Measurements from ENCODE around the gene HCN1. TPM values are rescaled to one million over a fixed set of nuclear protein-coding genes. Genes with fewer than 3 reads are reported as not detected.
"Not testable (repeated sequence)": the region's sequence is repeated elsewhere in the genome, so short reads cannot be mapped to it uniquely, and the experiment has no call there.

HCN1 gene
- total RNA-seq, 1 donor: under 0.01 TPM

DNA sequence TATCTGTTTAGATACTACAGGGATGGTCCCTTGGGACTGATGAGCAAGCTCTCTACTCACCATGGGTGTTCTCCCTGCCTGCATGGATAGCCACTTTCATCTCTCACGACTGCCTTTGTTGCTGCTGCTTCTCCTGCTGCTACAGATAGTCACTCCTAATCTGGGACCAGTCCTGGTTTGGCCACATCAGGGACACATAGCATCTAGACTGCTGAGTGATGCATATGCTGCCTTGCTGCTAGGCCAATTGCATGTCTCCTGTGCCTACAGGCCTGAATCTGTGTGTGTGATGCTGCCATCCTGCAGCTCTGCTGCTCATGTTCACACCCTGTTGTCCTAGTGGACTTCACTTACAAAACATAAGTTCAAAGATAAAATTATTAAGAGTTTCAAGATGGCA is 297.1 kb downstream of the HCN1 start:
- H3K4me3 ChIP-seq (ENCODE audit: low read depth, low read length): no peak overlapping the region
- TF ChIP-seq, protein P1, sequence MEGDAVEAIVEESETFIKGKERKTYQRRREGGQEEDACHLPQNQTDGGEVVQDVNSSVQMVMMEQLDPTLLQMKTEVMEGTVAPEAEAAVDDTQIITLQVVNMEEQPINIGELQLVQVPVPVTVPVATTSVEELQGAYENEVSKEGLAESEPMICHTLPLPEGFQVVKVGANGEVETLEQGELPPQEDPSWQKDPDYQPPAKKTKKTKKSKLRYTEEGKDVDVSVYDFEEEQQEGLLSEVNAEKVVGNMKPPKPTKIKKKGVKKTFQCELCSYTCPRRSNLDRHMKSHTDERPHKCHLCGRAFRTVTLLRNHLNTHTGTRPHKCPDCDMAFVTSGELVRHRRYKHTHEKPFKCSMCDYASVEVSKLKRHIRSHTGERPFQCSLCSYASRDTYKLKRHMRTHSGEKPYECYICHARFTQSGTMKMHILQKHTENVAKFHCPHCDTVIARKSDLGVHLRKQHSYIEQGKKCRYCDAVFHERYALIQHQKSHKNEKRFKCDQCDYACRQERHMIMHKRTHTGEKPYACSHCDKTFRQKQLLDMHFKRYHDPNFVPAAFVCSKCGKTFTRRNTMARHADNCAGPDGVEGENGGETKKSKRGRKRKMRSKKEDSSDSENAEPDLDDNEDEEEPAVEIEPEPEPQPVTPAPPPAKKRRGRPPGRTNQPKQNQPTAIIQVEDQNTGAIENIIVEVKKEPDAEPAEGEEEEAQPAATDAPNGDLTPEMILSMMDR (IDR thresholded peaks at IDR 0.05; ENCODE audit: insufficient read depth, low read depth, low read length): no peak
- no peak for DNase-seq (ENCODE audit: low read depth)

DNA sequence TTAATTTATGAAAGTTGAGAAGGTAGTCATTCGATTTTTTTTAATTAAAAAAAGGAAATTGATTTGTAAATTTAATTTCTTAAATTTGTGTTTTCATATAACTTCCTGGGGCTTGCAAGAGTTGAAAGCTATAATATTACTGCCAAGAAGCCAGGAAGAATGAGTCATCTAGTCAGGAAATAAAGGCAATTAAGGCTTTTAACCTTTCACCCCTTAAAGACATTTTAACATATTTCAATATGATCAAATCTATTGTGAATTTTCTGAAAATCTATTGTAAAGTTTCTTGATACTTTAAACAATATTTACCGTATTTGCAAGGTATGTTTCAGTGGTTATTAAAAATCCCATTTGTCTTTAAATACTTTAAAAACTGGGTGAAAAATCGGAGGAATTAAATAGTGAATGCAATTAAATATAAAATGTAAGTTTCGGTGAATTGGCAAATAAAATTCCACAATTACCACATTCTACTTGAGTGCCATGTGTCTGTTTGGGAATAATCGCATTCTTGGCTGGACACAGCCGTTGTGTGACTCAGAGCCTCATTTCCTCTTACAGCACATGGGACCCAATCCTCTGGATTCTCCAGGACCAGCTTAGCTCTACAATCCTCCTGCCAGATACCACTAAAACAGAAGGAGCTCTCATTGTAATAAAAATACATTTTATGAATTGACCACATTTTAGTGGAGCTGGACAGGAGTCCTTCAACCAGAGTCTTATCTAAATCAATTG is 310.7 kb downstream of the HCN1 start:
- DNase-seq (ENCODE audit: low read depth): no peak
- TF ChIP-seq, protein P1 (IDR thresholded peaks at IDR 0.05; ENCODE audit: insufficient read depth, low read depth, low read length): no peak
- no peak overlapping the region for H3K4me3 ChIP-seq (ENCODE audit: low read depth, low read length)

DNA sequence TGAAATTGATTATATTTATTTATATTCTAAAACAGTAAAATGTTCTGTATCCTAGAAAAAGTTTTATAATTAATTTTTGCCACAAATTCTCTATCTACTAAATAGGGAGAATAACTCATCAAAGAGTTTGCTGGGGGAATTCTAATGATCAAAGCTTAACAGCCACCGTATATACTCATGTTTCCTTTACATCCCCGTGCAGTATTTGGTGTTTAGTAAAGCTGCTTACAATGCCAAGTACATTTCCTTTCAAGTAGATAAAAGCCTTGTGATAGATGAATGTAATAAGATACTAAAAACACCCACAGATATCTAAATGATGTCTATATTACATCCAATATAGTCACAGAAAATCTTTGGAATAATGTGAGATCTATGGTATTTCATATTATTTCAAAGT is 312.2 kb downstream of the HCN1 start:
- no peak overlapping the region for H3K4me3 ChIP-seq (ENCODE audit: low read depth, low read length)
- TF ChIP-seq, protein P1 (IDR thresholded peaks at IDR 0.05; ENCODE audit: insufficient read depth, low read depth, low read length): no peak
- no peak for DNase-seq (ENCODE audit: low read depth)

DNA sequence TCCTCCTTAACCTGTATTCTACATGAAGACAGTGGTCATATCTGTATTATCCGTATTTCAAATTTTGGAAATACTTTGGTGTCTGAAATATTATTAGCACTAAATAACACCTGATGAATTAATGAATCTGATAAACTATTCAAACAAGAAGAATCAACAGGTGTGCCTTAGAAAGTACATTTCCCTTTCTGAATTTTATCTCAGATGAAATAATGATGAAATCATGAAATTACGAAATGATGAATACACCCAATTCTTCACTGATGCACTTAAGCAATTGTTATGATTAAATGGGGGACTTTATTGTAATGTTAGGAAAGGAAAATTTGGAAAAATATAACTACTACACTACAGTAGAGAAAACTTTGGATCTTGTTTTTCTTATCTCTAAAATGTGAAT is 313.6 kb downstream of the HCN1 start:
- TF ChIP-seq, protein P1 (IDR thresholded peaks at IDR 0.05; ENCODE audit: insufficient read depth, low read depth, low read length): no peak
- no peak for DNase-seq (ENCODE audit: low read depth)
- H3K4me3 ChIP-seq (ENCODE audit: low read depth, low read length): no peak overlapping the region

DNA sequence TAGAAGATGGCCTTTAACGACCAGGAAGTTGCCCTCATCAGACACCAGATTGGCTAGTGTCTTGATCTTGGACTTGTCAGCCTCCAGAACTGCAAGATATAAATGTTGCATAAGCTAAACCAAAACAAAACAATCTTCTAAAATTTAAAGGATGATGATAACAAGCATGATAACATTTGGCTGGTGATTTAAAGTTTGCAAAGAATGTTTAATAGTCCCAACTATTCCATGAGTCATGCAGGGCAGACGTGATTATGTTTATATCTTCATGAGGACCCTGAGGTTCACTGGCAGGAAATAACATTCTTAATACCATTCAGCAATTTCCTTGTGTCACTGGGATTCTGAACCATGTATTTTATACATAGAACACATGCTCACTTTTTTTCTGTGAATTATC is 319.8 kb downstream of the HCN1 start:
- no peak overlapping the region for H3K4me3 ChIP-seq (ENCODE audit: low read depth, low read length)
- TF ChIP-seq, protein P1 (IDR thresholded peaks at IDR 0.05; ENCODE audit: insufficient read depth, low read depth, low read length): no peak
- DNase-seq (ENCODE audit: low read depth): no peak

DNA sequence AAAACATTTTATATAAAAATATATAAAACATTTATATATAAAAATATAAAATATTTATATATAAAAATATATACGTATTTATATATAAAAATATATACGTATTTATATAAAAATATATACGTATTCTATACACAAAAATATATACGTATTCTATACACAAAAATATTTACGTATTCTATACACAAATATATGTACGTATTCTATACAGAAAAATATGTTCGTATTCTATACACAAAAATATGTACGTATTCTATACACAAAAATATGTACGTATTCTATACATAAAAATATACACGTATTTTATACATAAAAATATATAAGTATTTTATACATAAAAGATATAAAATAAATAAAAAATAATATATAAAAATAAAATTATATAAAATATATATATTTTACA is 323.6 kb downstream of the HCN1 start:
- H3K4me3 ChIP-seq (ENCODE audit: low read depth, low read length): no peak overlapping the region
- no peak for DNase-seq (ENCODE audit: low read depth)
- TF ChIP-seq, protein P1 (IDR thresholded peaks at IDR 0.05; ENCODE audit: insufficient read depth, low read depth, low read length): no peak

DNA sequence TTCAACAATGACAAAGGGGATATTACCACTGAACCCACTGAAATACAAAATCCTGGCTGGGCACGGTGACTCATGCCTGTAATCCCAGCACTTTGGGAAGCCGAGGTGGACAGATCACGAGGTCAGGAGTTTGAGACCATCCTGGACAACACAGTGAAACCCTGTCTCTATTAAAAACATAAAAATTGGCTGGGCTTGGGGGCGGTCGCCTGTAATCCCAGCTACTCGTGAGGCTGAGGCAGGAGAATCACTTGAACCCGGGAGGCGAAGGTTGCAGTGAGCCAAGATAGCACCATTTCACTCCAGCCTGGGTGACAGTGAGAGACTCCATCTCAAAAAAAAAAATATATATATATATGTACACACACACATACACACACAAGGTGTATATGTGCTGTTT is 324.8 kb downstream of the HCN1 start:
- not testable (repeated sequence) for H3K4me3 ChIP-seq (ENCODE audit: low read depth, low read length); DNase-seq (ENCODE audit: low read depth)

Data from fibroblast of villous mesenchyme (primary cell).